GM12878 (cell line): ENCODE measurements around the gene IQGAP2. TPM values are rescaled to one million over a fixed set of nuclear protein-coding genes. Genes with fewer than 3 reads are reported as not detected.

Experiments used
- ATAC-seq: fragments of 200-7000 bp; cut with Tn5 transposase; 3 replicates; pipeline ENCODE4 v1.9.1; 2020; ENCODE audit warnings: mild to moderate bottlenecking, moderate library complexity
- BruUV-seq: library from RNA; stranded (reverse); fragments of 400-500 nt; replicated peaks from 2 replicates; lab custom pipeline; 2021; lab: Mats Ljungman, UMichigan
- CTCF ChIA-PET: fragments of 300-600 bp; sonication (Branson Sonifier 250); formaldehyde crosslinking; extraction: SDS; loops from one replicate; lab custom pipeline; 2021; ENCODE audit warnings: inconsistent platforms; lab: Yijun Ruan, JAX
- POLR2A ChIA-PET: fragments of 350-600 bp; formaldehyde crosslinking; extraction: SDS; loops from one replicate; lab custom pipeline; 2021; ENCODE audit warnings: inconsistent platforms; lab: Charles Lee
- RAD21 ChIA-PET: fragments of 300-600 bp; sonication (Branson Sonifier 250); formaldehyde crosslinking; loops from one replicate; lab custom pipeline; 2023; ENCODE audit warnings: antibody characterized with exemption; ENCODE audit not compliant: unreplicated experiment; lab: Charles Lee
- SMC1A ChIA-PET: fragments of 300-600 bp; sonication (Branson Sonifier 250); formaldehyde crosslinking; loops from one replicate; lab custom pipeline; 2023; ENCODE audit not compliant: unreplicated experiment, uncharacterized antibody; lab: Charles Lee
- DNase-seq: peaks from one replicate; pipeline ENCODE4 v3.0.0-alpha.2; 2011; ENCODE audit warnings: low read depth, low spot score
- FAIRE-seq: peaks from 3 replicates; lab custom pipeline; 2011; peaks lifted over from hg19 to GRCh38; lab: Jason Lieb, UNC
- H2AFZ ChIP-seq: 2 replicates; pipeline ENCODE4 v1.6.0; 2011; ENCODE audit warnings: low read depth, low read length, control low read depth; ENCODE audit not compliant: control insufficient read depth
- H3K27ac ChIP-seq: 2 replicates; pipeline ENCODE4 v1.5.1; 2011; ENCODE audit warnings: control low read depth; ENCODE audit not compliant: control insufficient read depth, insufficient read depth
- H3K27me3 ChIP-seq, 2 experiments: replicated peaks in 1 of 2; 2 replicates each; pipeline versions ENCODE4 v1.6.0 to v1.6.1; 2011; ENCODE audit warnings: low read length in 1 of 2; ENCODE audit not compliant: control insufficient read depth in 2 of 2, insufficient read depth in 2 of 2
- H3K36me3 ChIP-seq, 2 experiments: 2 replicates each; pipeline ENCODE4 v1.5.1; 2011; ENCODE audit warnings: low read length in 1 of 2; ENCODE audit not compliant: control insufficient read depth in 2 of 2, insufficient read depth in 2 of 2
- H3K4me1 ChIP-seq: 2 replicates; pipeline ENCODE4 v1.6.1; 2011; ENCODE audit warnings: mild to moderate bottlenecking, low read length, moderate library complexity, mixed read lengths; ENCODE audit not compliant: control insufficient read depth, insufficient read depth
- H3K4me2 ChIP-seq: 2 replicates; pipeline ENCODE4 v1.6.0; 2011; ENCODE audit warnings: control low read depth; ENCODE audit not compliant: control insufficient read depth, insufficient read depth
- H3K4me3 ChIP-seq: fragments of 200-600 bp; sonication (generic); 2 replicates; pipeline ENCODE4 v1.5.1; 2016
- H3K79me2 ChIP-seq: 2 replicates; pipeline ENCODE4 v1.6.0; 2011; ENCODE audit warnings: low read length; ENCODE audit not compliant: control insufficient read depth, insufficient read depth
- H3K9ac ChIP-seq: 2 replicates; pipeline ENCODE4 v1.8.0; 2011; ENCODE audit warnings: low read length, control low read depth, mixed read lengths; ENCODE audit not compliant: control insufficient read depth, insufficient read depth
- H3K9me3 ChIP-seq: replicated peaks from 3 replicates; pipeline ENCODE4 v1.5.1; 2011; ENCODE audit warnings: mild to moderate bottlenecking, low read length; ENCODE audit not compliant: control insufficient read depth, insufficient read depth
- H4K20me1 ChIP-seq: 2 replicates; pipeline ENCODE4 v1.6.0; 2011; ENCODE audit not compliant: control insufficient read depth, insufficient read depth
- BHLHE40 ChIP-seq, 2 experiments: fragments of 450-650 bp in 1 of 2; IDR thresholded peaks; 2 replicates each; pipeline ENCODE4 v1.6.1; 2011 to 2017; ENCODE audit warnings: low read depth in 2 of 2, borderline replicate concordance in 1 of 2, improper control_type of control experiment in 1 of 2, low read length in 1 of 2, mild to moderate bottlenecking in 1 of 2
- MEF2B ChIP-seq: fragments of 450-650 bp; IDR thresholded peaks from 2 replicates; pipeline ENCODE4 v1.6.1; 2018; ENCODE audit warnings: mild to moderate bottlenecking, moderate library complexity; ENCODE audit not compliant: partially characterized antibody, poor library complexity, severe bottlenecking
- MXI1 ChIP-seq: fragments of 150-350 bp; IDR thresholded peaks from 2 replicates; pipeline ENCODE4 v1.6.1; 2011; ENCODE audit warnings: low read depth, mild to moderate bottlenecking, inconsistent platforms, low read length, improper control_type of control experiment
- NFYB ChIP-seq: IDR thresholded peaks from 2 replicates; pipeline ENCODE4 v1.6.1; 2011; ENCODE audit warnings: low read depth, mild to moderate bottlenecking, low read length, improper control_type of control experiment, moderate library complexity; ENCODE audit not compliant: insufficient read depth
- PKNOX1 ChIP-seq: fragments of 450-650 bp; IDR thresholded peaks from 2 replicates; pipeline ENCODE4 v1.6.1; 2016; ENCODE audit warnings: mild to moderate bottlenecking
- POLR2AphosphoS2 ChIP-seq: IDR thresholded peaks from 2 replicates; pipeline ENCODE4 v1.6.1; 2011; ENCODE audit warnings: low read depth, mild to moderate bottlenecking, low read length, improper control_type of control experiment, moderate library complexity
- YBX1 ChIP-seq: fragments of 450-650 bp; IDR thresholded peaks from 2 replicates; pipeline ENCODE4 v1.6.1; 2016; ENCODE audit warnings: antibody characterized with exemption
- ZNF207 ChIP-seq: fragments of 450-650 bp; IDR thresholded peaks from 2 replicates; pipeline ENCODE4 v1.6.1; 2014; ENCODE audit warnings: antibody characterized with exemption, mild to moderate bottlenecking, borderline replicate concordance
- ZSCAN29 ChIP-seq: fragments of 450-650 bp; IDR thresholded peaks from 2 replicates; pipeline ENCODE4 v1.6.1; 2017; ENCODE audit warnings: mild to moderate bottlenecking, moderate library complexity
- ZZZ3 ChIP-seq: IDR thresholded peaks from 2 replicates; pipeline ENCODE4 v1.6.1; 2011; ENCODE audit warnings: low read depth; ENCODE audit not compliant: control insufficient read depth, insufficient read length
- WGBS: methylation state at CpG from one replicate; pipeline ENCODE4 v1.1.6; 2016; ENCODE audit warnings: low lambda C conversion rate; ENCODE audit not compliant: insufficient replicate concordance, insufficient coverage; ENCODE audit errors: missing lambda C conversion rate; 5-methylcytosine and 5-hydroxymethylcytosine counted together
- in situ Hi-C: fragments of 300-500 bp; cut with MboI; formaldehyde crosslinking; loops from 9 replicates; pipeline ENCODE4 v1.14.3; 2018; ENCODE audit warnings: mixed read lengths
- intact Hi-C: fragments of 100-400 bp; cut with micrococcal nuclease; formaldehyde crosslinking; loops from one replicate; pipeline ENCODE4 v1.14.2; 2022; ENCODE audit not compliant: unreplicated experiment
- polyA plus RNA-seq, 11 experiments: library from polyadenylated mRNA; depleted of rRNA in 4 of 11; unstranded in 6 of 11; stranded (reverse) in 5 of 11; fragments of >200 nt; fragmentation: Nextera tagmentation in 4 of 11; fragmentation: Illumina TruSeq in 1 of 11; extraction: Ambion mirVana in 4 of 11; extraction: Trizol in 1 of 11; gene quantifications; 1 replicate in 1 of 11; 2 replicates in 10 of 11; pipeline versions ENCODE4 v1.2.1 to v1.2.3, GENCODE V29; 2011 to 2016; ENCODE audit warnings: inconsistent platforms in 2 of 11, missing spikeins in 2 of 11, low read depth in 1 of 11
- total RNA-seq, 4 experiments: library from RNA; depleted of rRNA in 3 of 4; stranded (reverse); fragments of >200 nt in 3 of 4; fragmentation: Illumina TruSeq in 1 of 4; extraction: Trizol in 1 of 4; gene quantifications; 2 replicates each; pipeline versions ENCODE4 v1.2.1 to v1.2.3, GENCODE V29; 2013 to 2021
- TF ChIP-seq, protein P1 (sequence below): fragments of 450-650 bp; formaldehyde crosslinking; IDR thresholded peaks from 2 replicates; pipeline ENCODE4 v1.4.0; 2022; ENCODE audit warnings: mild to moderate bottlenecking, moderate library complexity

IQGAP2 gene
- total and polyA plus RNA-seq, 10 of the 15 experiments (the other 5 are each of a cell fraction or from before 2014, with no cell fraction given) = 14.5 to 41.4 (median 21.8) TPM

- Histone ChIP-seq H3K27me3 (no peaks in the 10 kb centered on the region), H2AFZ (no peak overlapping the region), H3K4me2 (no peak overlapping the region), H3K79me2 (no peaks in the 10 kb centered on the region), H3K9ac (no peak overlapping the region), H3K36me3 (no peaks in the 10 kb centered on the region), H3K4me3 (no peak overlapping the region), H3K9me3 (no peaks in the 10 kb centered on the region), H3K4me1 (no peaks in the 10 kb centered on the region), H4K20me1 (no peaks in the 10 kb centered on the region), H3K27ac (no peak overlapping the region)
- TF ChIP-seq POLR2AphosphoS2 (no peak), ZNF207 (no peak), BHLHE40 (IDR thresholded peaks at IDR 0.05; ENCODE audit: borderline replicate concordance in 1 of 2, low read depth in 2 of 2, low read length in 1 of 2) (no peak), MXI1 (no peak), PKNOX1 (no peak), YBX1 (no peak), ZZZ3 (no peak), ZSCAN29 (no peak), NFYB (no peak), MEF2B (no peak)
- TF ChIP-seq, protein P1, sequence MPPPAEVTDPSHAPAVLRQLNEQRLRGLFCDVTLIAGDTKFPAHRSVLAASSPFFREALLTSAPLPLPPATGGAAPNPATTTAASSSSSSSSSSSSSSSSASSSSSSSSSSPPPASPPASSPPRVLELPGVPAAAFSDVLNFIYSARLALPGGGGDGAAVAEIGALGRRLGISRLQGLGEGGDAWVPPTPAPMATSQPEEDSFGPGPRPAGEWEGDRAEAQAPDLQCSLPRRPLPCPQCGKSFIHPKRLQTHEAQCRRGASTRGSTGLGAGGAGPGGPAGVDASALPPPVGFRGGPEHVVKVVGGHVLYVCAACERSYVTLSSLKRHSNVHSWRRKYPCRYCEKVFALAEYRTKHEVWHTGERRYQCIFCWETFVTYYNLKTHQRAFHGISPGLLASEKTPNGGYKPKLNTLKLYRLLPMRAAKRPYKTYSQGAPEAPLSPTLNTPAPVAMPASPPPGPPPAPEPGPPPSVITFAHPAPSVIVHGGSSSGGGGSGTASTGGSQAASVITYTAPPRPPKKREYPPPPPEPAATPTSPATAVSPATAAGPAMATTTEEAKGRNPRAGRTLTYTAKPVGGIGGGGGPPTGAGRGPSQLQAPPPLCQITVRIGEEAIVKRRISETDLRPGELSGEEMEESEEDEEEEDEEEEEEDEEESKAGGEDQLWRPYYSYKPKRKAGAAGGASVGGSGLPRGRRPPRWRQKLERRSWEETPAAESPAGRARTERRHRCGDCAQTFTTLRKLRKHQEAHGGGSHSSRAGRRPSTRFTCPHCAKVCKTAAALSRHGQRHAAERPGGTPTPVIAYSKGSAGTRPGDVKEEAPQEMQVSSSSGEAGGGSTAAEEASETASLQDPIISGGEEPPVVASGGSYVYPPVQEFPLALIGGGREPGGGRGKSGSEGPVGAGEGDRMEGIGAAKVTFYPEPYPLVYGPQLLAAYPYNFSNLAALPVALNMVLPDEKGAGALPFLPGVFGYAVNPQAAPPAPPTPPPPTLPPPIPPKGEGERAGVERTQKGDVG (CRISPR knock-in tag) = no peak
- no TSS peak for BruUV-seq
- intact Hi-C loops (no loop called here), in situ Hi-C loops (no loop called here)
- ChIA-PET RAD21 (interaction anchor here (0.6 kb wide), 1 partner anchor 1769 kb away, joined by 3 read pairs; no protein-coding TSS in a partner anchor), CTCF (no interaction called here), SMC1A (interaction anchor here (1.2 to 1.5 kb wide), 3 partner anchors 14 to 118 kb away, joined by 3 to 5 read pairs (median 3); no protein-coding TSS in a partner anchor), POLR2A (interaction anchor here (0.5 kb wide), 1 partner anchor 355 kb away, joined by 4 read pairs; no protein-coding TSS in a partner anchor)
- DNase-seq (no peak), ATAC-seq (no peak), FAIRE-seq (no peak)
- 59% methylated on average over 1 of the region's 1 CpG for WGBS
Measured at GRCh38 chr5:76471406-76471805, 68.3 kb downstream of the IQGAP2 start.
